HepG2 (cell line): ENCODE measurements around the gene ST8SIA2. TPM values are rescaled to one million over a fixed set of nuclear protein-coding genes. Genes with fewer than 3 reads are reported as not detected.

ENCODE experiments used
- ATAC-seq: fragments of 200-7000 bp; cut with Tn5 transposase; 3 replicates; pipeline ENCODE4 v1.9.1; 2020; ENCODE audit warnings: mild to moderate bottlenecking, moderate library complexity
- BruUV-seq: library from RNA; stranded (reverse); fragments of 400-500 nt; replicated peaks from 2 replicates; lab custom pipeline; 2021; lab: Mats Ljungman, UMichigan
- CTCF ChIA-PET: fragments of 300-600 bp; formaldehyde crosslinking; extraction: SDS; loops from one replicate; lab custom pipeline; 2021; ENCODE audit warnings: low total read pairs, inconsistent platforms, low intra/inter-chr PET ratio; lab: Yijun Ruan, JAX
- POLR2A ChIA-PET: fragments of 350-600 bp; sonication (Branson Sonifier 250); formaldehyde crosslinking; loops from one replicate; lab custom pipeline; 2020; ENCODE audit warnings: antibody characterized with exemption, inconsistent platforms; lab: Yijun Ruan, JAX
- DNase-seq: peaks from one replicate; pipeline ENCODE4 v3.0.0-alpha.2; 2015; ENCODE audit warnings: low spot score
- FAIRE-seq: peaks from 3 replicates; lab custom pipeline; 2011; peaks lifted over from hg19 to GRCh38; lab: Jason Lieb, UNC
- H2AFZ ChIP-seq: one replicate; pipeline ENCODE4 v1.6.1; 2011; ENCODE audit warnings: low read length, inconsistent platforms
- H3K27ac ChIP-seq: fragments of 300-600 bp; 3 replicates; pipeline ENCODE4 v1.8.0; 2011; ENCODE audit warnings: mixed run types, mild to moderate bottlenecking, mixed read lengths, low read length, inconsistent platforms; ENCODE audit not compliant: insufficient read depth; ENCODE audit errors: extremely low read length
- H3K27me3 ChIP-seq, 2 experiments: fragments of 200-600 bp in 1 of 2; 2 replicates in 1 of 2; 3 replicates in 1 of 2; pipeline versions ENCODE4 v1.6.0 to v1.8.0; 2011; ENCODE audit warnings: low read length in 2 of 2, mild to moderate bottlenecking in 2 of 2, moderate library complexity in 2 of 2, inconsistent platforms in 1 of 2; ENCODE audit not compliant: insufficient read depth in 2 of 2, control insufficient read depth in 1 of 2
- H3K36me3 ChIP-seq, 2 experiments: fragments of 200-600 bp in 1 of 2; replicated peaks in 1 of 2; 2 replicates in 1 of 2; 3 replicates in 1 of 2; pipeline versions ENCODE4 v1.5.1 to v1.8.0; 2011; ENCODE audit warnings: low read length in 2 of 2, inconsistent platforms in 1 of 2; ENCODE audit not compliant: insufficient read depth in 2 of 2, control insufficient read depth in 1 of 2
- H3K4me1 ChIP-seq: 2 replicates; pipeline ENCODE4 v1.5.1; 2012; ENCODE audit warnings: low read length, inconsistent platforms; ENCODE audit not compliant: insufficient read depth
- H3K4me2 ChIP-seq: 2 replicates; pipeline ENCODE4 v1.6.0; 2011; ENCODE audit warnings: low read depth, low read length, inconsistent platforms
- H3K4me3 ChIP-seq, 3 experiments: fragments of 200-600 bp in 1 of 3; sonication (generic), shearing (Covaris generic) in 1 of 3; replicated peaks in 1 of 3; 2 replicates each; pipeline ENCODE4 v1.5.1; 2011 to 2016; ENCODE audit warnings: low read length in 3 of 3, inconsistent platforms in 2 of 3, low read depth in 2 of 3, mild to moderate bottlenecking in 2 of 3, control low read depth in 1 of 3, mixed read lengths in 1 of 3; ENCODE audit not compliant: insufficient read depth in 1 of 3
- H3K79me2 ChIP-seq: one replicate; pipeline ENCODE4 v1.6.1; 2011; ENCODE audit warnings: low read length, inconsistent platforms; ENCODE audit not compliant: insufficient read depth
- H3K9ac ChIP-seq: 2 replicates; pipeline ENCODE4 v1.6.0; 2011; ENCODE audit warnings: mild to moderate bottlenecking, low read depth, low read length, inconsistent platforms; ENCODE audit not compliant: insufficient read depth
- H3K9me3 ChIP-seq: 2 replicates; pipeline ENCODE4 v1.5.1; 2012; ENCODE audit warnings: mild to moderate bottlenecking, low read length
- H4K20me1 ChIP-seq: 2 replicates; pipeline ENCODE4 v1.6.0; 2011; ENCODE audit warnings: inconsistent platforms, mild to moderate bottlenecking, low read length, moderate library complexity; ENCODE audit not compliant: insufficient read depth
- BCL6 ChIP-seq: IDR thresholded peaks from 2 replicates; pipeline ENCODE4 v1.6.1; 2016; ENCODE audit warnings: missing genetic modification reagents, missing compliant biosample characterization
- DMAP1 ChIP-seq: IDR thresholded peaks from 2 replicates; pipeline ENCODE4 v1.6.1; 2016
- DNMT1 ChIP-seq: sonication (generic); formaldehyde crosslinking; IDR thresholded peaks from 2 replicates; pipeline ENCODE4 v1.5.1; 2020; ENCODE audit warnings: mild to moderate bottlenecking, missing genetic modification reagents
- MIER2 ChIP-seq: IDR thresholded peaks from 2 replicates; pipeline ENCODE4 v1.6.1; 2016; ENCODE audit warnings: missing biosample characterization, missing genetic modification reagents
- POLR2AphosphoS2 ChIP-seq: IDR thresholded peaks from 2 replicates; pipeline ENCODE4 v1.6.1; 2011; ENCODE audit warnings: low read depth, low read length, improper control_type of control experiment
- SMC3 ChIP-seq: IDR thresholded peaks from 2 replicates; pipeline ENCODE4 v1.6.1; 2011; ENCODE audit warnings: low read length, improper control_type of control experiment
- STAG1 ChIP-seq: sonication (generic); formaldehyde crosslinking; IDR thresholded peaks from 2 replicates; pipeline ENCODE4 v1.4.0; 2020; ENCODE audit warnings: missing genetic modification reagents
- U2AF1 ChIP-seq: fragments of 200-400 bp; formaldehyde crosslinking; optimal IDR thresholded peaks from 2 replicates; pipeline ENCODE3; 2017; ENCODE audit warnings: mild to moderate bottlenecking, low read depth, low read length
- ZNF207 ChIP-seq: fragments of 450-650 bp; IDR thresholded peaks from 2 replicates; pipeline ENCODE4 v1.6.1; 2016; ENCODE audit warnings: antibody characterized with exemption, borderline replicate concordance
- ZNF75D ChIP-seq: sonication (generic); formaldehyde crosslinking; IDR thresholded peaks from 2 replicates; pipeline ENCODE4 v1.8.1; 2023; ENCODE audit warnings: missing genetic modification reagents, mild to moderate bottlenecking, borderline replicate concordance
- WGBS: methylation state at CpG from one replicate; pipeline ENCODE4 v1.1.6; 2017; ENCODE audit warnings: low lambda C conversion rate; 5-methylcytosine and 5-hydroxymethylcytosine counted together
- in situ Hi-C: cut with HindIII; loops from 2 replicates; pipeline ENCODE4 v1.10.0; 2017; ENCODE audit warnings: low pct_unique_long_range_greater_than_20kb; ENCODE audit not compliant: extremely low pct_ligation_motif_present
- intact Hi-C: fragments of 100-400 bp; cut with micrococcal nuclease; formaldehyde crosslinking; loops from one replicate; pipeline ENCODE4 v1.10.0; 2022; ENCODE audit not compliant: unreplicated experiment
- polyA plus RNA-seq, 8 experiments: library from polyadenylated mRNA; depleted of rRNA in 3 of 8; stranded (reverse) in 7 of 8; unstranded in 1 of 8; fragments of >200 nt; fragmentation: Illumina TruSeq in 4 of 8; extraction: Trizol in 4 of 8; gene quantifications; 2 replicates each; pipeline versions ENCODE4 v1.2.1 to v1.2.3, GENCODE V29; 2011 to 2016; ENCODE audit warnings: low read depth in 4 of 8, missing spikeins in 1 of 8, mixed read lengths in 1 of 8; ENCODE audit not compliant: insufficient read depth in 1 of 8
- total RNA-seq, 5 experiments: library from RNA; depleted of rRNA; stranded (reverse); fragments of >200 nt; fragmentation: Illumina TruSeq; extraction: Trizol; gene quantifications; 2 replicates each; pipeline ENCODE4 v1.2.3, GENCODE V29; 2016; ENCODE audit warnings: low read depth in 1 of 5
- TF ChIP-seq, protein P1 (sequence below): sonication (generic); formaldehyde crosslinking; IDR thresholded peaks from 2 replicates; pipeline ENCODE4 v1.4.0; 2020; ENCODE audit warnings: missing genetic modification reagents
- TF ChIP-seq, protein P2 (sequence below): sonication (generic); formaldehyde crosslinking; IDR thresholded peaks from 2 replicates; pipeline ENCODE4 v1.4.0; 2020; ENCODE audit warnings: missing genetic modification reagents
- TF ChIP-seq, protein P3 (sequence below): sonication (generic); formaldehyde crosslinking; IDR thresholded peaks from 2 replicates; pipeline ENCODE4 v1.5.0; 2020; ENCODE audit warnings: mild to moderate bottlenecking, missing genetic modification reagents, moderate library complexity

The ST8SIA2 gene
- total and polyA plus RNA-seq, 2 of the 13 experiments (the other 11 are each of a cell fraction or from before 2014, with no cell fraction given) = not detected

- no peak for TF ChIP-seq DNMT1 (CRISPR knock-in tag)
- TF ChIP-seq, protein P1, sequence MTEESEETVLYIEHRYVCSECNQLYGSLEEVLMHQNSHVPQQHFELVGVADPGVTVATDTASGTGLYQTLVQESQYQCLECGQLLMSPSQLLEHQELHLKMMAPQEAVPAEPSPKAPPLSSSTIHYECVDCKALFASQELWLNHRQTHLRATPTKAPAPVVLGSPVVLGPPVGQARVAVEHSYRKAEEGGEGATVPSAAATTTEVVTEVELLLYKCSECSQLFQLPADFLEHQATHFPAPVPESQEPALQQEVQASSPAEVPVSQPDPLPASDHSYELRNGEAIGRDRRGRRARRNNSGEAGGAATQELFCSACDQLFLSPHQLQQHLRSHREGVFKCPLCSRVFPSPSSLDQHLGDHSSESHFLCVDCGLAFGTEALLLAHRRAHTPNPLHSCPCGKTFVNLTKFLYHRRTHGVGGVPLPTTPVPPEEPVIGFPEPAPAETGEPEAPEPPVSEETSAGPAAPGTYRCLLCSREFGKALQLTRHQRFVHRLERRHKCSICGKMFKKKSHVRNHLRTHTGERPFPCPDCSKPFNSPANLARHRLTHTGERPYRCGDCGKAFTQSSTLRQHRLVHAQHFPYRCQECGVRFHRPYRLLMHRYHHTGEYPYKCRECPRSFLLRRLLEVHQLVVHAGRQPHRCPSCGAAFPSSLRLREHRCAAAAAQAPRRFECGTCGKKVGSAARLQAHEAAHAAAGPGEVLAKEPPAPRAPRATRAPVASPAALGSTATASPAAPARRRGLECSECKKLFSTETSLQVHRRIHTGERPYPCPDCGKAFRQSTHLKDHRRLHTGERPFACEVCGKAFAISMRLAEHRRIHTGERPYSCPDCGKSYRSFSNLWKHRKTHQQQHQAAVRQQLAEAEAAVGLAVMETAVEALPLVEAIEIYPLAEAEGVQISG (CRISPR knock-in tag) = no peak
- TF ChIP-seq MIER2 = no peak
- TF ChIP-seq, protein P2, sequence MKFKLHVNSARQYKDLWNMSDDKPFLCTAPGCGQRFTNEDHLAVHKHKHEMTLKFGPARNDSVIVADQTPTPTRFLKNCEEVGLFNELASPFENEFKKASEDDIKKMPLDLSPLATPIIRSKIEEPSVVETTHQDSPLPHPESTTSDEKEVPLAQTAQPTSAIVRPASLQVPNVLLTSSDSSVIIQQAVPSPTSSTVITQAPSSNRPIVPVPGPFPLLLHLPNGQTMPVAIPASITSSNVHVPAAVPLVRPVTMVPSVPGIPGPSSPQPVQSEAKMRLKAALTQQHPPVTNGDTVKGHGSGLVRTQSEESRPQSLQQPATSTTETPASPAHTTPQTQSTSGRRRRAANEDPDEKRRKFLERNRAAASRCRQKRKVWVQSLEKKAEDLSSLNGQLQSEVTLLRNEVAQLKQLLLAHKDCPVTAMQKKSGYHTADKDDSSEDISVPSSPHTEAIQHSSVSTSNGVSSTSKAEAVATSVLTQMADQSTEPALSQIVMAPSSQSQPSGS (CRISPR knock-in tag) = no peak
- TF ChIP-seq ZNF75D (CRISPR knock-in tag) = no peak
- TF ChIP-seq DMAP1 (CRISPR knock-in tag) = no peak
- TF ChIP-seq BCL6 (CRISPR knock-in tag) = no peak
- no peak for TF ChIP-seq U2AF1
- TF ChIP-seq POLR2AphosphoS2 = no peak
Observed at GRCh38 chr15:92385096-92385495, 8.6 kb upstream of the ST8SIA2 start (continued).

- H3K4me3 ChIP-seq = no peak overlapping the region
- intact Hi-C loops = loop anchor here (1.0 to 2.0 kb wide), 2 partner anchors 292 to 323 kb away; no protein-coding TSS in a partner anchor
- CTCF ChIA-PET = no interaction called here
- no TSS peak for BruUV-seq
- WGBS = 2% methylated on average over 4 of the region's 4 CpGs
- peak; percentile 6 for DNase-seq
- in situ Hi-C loops = no loop called here
- H3K9me3 ChIP-seq = no peaks in the 10 kb centered on the region
- H3K79me2 ChIP-seq = no peaks in the 10 kb centered on the region
- no peaks in the 10 kb centered on the region for H4K20me1 ChIP-seq
- no peak overlapping the region for H2AFZ ChIP-seq
- no peak overlapping the region for H3K27ac ChIP-seq
- FAIRE-seq = peak; percentile 44
- H3K9ac ChIP-seq = no peak overlapping the region
- no peak for TF ChIP-seq ZNF207
- TF ChIP-seq STAG1 (CRISPR knock-in tag) = peak; percentile 40
- TF ChIP-seq, protein P3, sequence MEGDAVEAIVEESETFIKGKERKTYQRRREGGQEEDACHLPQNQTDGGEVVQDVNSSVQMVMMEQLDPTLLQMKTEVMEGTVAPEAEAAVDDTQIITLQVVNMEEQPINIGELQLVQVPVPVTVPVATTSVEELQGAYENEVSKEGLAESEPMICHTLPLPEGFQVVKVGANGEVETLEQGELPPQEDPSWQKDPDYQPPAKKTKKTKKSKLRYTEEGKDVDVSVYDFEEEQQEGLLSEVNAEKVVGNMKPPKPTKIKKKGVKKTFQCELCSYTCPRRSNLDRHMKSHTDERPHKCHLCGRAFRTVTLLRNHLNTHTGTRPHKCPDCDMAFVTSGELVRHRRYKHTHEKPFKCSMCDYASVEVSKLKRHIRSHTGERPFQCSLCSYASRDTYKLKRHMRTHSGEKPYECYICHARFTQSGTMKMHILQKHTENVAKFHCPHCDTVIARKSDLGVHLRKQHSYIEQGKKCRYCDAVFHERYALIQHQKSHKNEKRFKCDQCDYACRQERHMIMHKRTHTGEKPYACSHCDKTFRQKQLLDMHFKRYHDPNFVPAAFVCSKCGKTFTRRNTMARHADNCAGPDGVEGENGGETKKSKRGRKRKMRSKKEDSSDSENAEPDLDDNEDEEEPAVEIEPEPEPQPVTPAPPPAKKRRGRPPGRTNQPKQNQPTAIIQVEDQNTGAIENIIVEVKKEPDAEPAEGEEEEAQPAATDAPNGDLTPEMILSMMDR (CRISPR knock-in tag) = peak; percentile 24
- peak; percentile 12; the same call in 1 of the 2 replicates for TF ChIP-seq SMC3
- H3K4me2 ChIP-seq = no peak overlapping the region
- H3K36me3 ChIP-seq = no peaks in the 10 kb centered on the region
- no peaks in the 10 kb centered on the region for H3K4me1 ChIP-seq
- H3K27me3 ChIP-seq = peaks cover 3 to 61% of the 10 kb centered on the region in 2 experiments; a peak in 4 of 5 replicates
- peak; percentile 88 for ATAC-seq
- POLR2A ChIA-PET = no interaction called here
Observed at GRCh38 chr15:92391640-92392039, 2.0 kb upstream of the ST8SIA2 start.
